Thymus (tissue), 11 donors: ENCODE results near the gene VEZF1. TPM values are rescaled to one million over a fixed set of nuclear protein-coding genes. Genes with fewer than 3 reads are reported as not detected.
"Not testable (repeated sequence)": the region's sequence is repeated elsewhere in the genome, so short reads cannot be mapped to it uniquely, and the experiment has no call there.

Experiments used
- DNase-seq, 9 donors: peaks; one replicate each; pipeline ENCODE4 v3.0.0-alpha.2; 2013; ENCODE audit warnings: low spot score in 9 of 9, low read depth in 6 of 9, missing footprints in 1 of 9
- H3K27ac ChIP-seq, 2 donors: one replicate each; pipeline ENCODE4 v1.5.1; 2013; ENCODE audit warnings: control low read depth in 1 of 2, low read depth in 1 of 2, low read length in 1 of 2, mild to moderate bottlenecking in 1 of 2, moderate library complexity in 1 of 2
- H3K27me3 ChIP-seq, 2 donors: one replicate each; pipeline ENCODE4 v1.5.1; 2013; ENCODE audit warnings: low read length in 1 of 2; ENCODE audit not compliant: control insufficient read depth in 2 of 2, insufficient read depth in 1 of 2
- H3K36me3 ChIP-seq, 2 donors: one replicate each; pipeline ENCODE4 v1.5.1; 2013; ENCODE audit warnings: low read length in 1 of 2, mild to moderate bottlenecking in 1 of 2, moderate library complexity in 1 of 2; ENCODE audit not compliant: control insufficient read depth in 2 of 2, insufficient read depth in 2 of 2
- H3K4me1 ChIP-seq, 2 donors: one replicate each; pipeline ENCODE4 v1.5.1; 2013; ENCODE audit warnings: low read length in 2 of 2; ENCODE audit not compliant: control insufficient read depth in 2 of 2, insufficient read depth in 2 of 2
- H3K4me3 ChIP-seq, 2 donors: one replicate each; pipeline ENCODE4 v1.5.1; 2013; ENCODE audit warnings: low read length in 2 of 2, control low read depth in 1 of 2, mild to moderate bottlenecking in 1 of 2
- H3K9me3 ChIP-seq, 2 donors: one replicate each; pipeline ENCODE4 v1.5.1; 2013; ENCODE audit warnings: low read length in 1 of 2, mild to moderate bottlenecking in 1 of 2; ENCODE audit not compliant: control insufficient read depth in 2 of 2, insufficient read depth in 1 of 2
- WGBS: extraction: QIAGEN DNeasy Blood & Tissue Kit; methylation state at CpG from one replicate; pipeline ENCODE4 v1.1.7; 2013; 5-methylcytosine and 5-hydroxymethylcytosine counted together
- polyA plus RNA-seq: library from polyadenylated mRNA; stranded (reverse); fragments of 200-250 nt; gene quantifications from one replicate; pipeline ENCODE4 v1.2.3, GENCODE V29; 2013
- total RNA-seq: library from RNA; stranded (reverse); fragments of 120-200 nt; gene quantifications from one replicate; pipeline ENCODE4 v1.2.4, GENCODE V29; 2013
- donor health status: healthy.

VEZF1 gene
- total and polyA plus RNA-seq, 2 donors, result 31.8 to 39.7 TPM

- DNase-seq, result no peak
- Histone ChIP-seq H3K4me3 (no peak overlapping the region), H3K27ac (no peak overlapping the region), H3K9me3 (no peaks in the 10 kb centered on the region), H3K27me3 (no peaks in the 10 kb centered on the region), H3K4me1 (no peaks in the 10 kb centered on the region), H3K36me3 (peaks cover 25 to 32% of the 10 kb centered on the region in 2 donors)
- WGBS, result 90% methylated on average over 4 of the region's 4 CpGs
These were observed 17.3 kb downstream of the VEZF1 start for GRCh38 chr17:57970710-57971109.

GRCh38 chr17:57968456-57968855 lies 19.6 kb downstream of the VEZF1 start:
- 74% methylated on average over 1 of the region's 1 CpG for WGBS
- Histone ChIP-seq H3K9me3 (no peaks in the 10 kb centered on the region), H3K27me3 (no peaks in the 10 kb centered on the region), H3K4me1 (no peaks in the 10 kb centered on the region), H3K27ac (no peak overlapping the region), H3K36me3 (peaks cover 9 to 15% of the 10 kb centered on the region in 2 donors), H3K4me3 (no peak overlapping the region)
- no peak for DNase-seq

DNA sequence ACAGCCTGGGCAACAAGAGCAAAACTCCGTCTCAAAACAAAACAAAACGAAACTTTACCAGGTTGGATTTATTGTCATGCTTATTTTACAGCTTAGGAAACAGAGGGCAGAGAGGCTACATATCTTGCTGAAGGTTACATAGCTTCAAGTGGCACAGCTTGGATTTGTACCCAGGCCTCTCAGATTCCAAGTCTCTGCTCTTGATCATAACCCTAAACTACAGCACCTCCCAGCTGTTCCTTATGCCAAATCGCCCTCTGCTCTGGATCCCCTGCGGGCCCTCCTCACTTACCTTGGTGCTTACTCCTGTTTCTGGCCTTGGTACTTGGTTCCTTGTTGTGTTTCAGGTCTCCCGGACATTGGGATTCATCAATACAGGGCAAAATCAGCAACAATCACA lies 21.2 kb downstream of the VEZF1 start:
- DNase-seq, result no peak
- Histone ChIP-seq H3K4me3 (no peak overlapping the region), H3K4me1 (no peaks in the 10 kb centered on the region), H3K27ac (no peak overlapping the region), H3K9me3 (no peaks in the 10 kb centered on the region), H3K36me3 (peaks cover 4% of the 10 kb centered on the region in 2 donors), H3K27me3 (peaks cover 0 to 8% of the 10 kb centered on the region in 2 donors)
- WGBS, result 96% methylated on average over 5 of the region's 5 CpGs

DNA sequence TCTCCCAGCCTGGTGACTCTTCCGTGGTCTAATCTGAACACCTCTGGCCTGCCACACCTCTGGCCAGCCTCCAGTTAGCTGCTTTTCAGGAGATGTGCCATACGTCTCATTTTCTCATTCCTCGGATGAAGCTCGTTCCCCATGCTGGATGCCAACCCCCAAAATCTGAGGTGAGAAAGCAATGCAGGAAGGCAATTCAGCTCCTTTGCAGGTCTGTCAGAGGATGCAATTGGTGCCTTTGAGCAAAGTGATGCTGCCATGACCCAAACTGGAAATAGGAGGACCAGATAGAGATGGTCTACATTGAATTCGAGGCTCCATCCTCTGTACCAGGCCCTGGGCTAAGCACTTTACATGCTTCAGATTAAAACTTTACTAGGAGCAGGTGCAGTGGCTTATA lies 21.8 kb downstream of the VEZF1 start:
- 97% methylated on average over 5 of the region's 5 CpGs for WGBS
- no peak for DNase-seq
- Histone ChIP-seq H3K4me3 (no peak overlapping the region), H3K36me3 (no peaks in the 10 kb centered on the region), H3K27ac (no peak overlapping the region), H3K9me3 (no peaks in the 10 kb centered on the region), H3K4me1 (no peaks in the 10 kb centered on the region), H3K27me3 (peaks cover 0 to 8% of the 10 kb centered on the region in 2 donors)

GRCh38 chr17:57965521-57966160 lies 22.4 kb downstream of the VEZF1 start:
- H3K27me3 ChIP-seq, result peaks cover 0 to 8% of the 10 kb centered on the region in 2 donors
- H3K4me1 ChIP-seq, result no peaks in the 10 kb centered on the region
- no peak overlapping the region for H3K4me3 ChIP-seq
- H3K36me3 ChIP-seq, result no peaks in the 10 kb centered on the region
- DNase-seq, result no peak
- 96% methylated on average over 26 of the region's 26 CpGs for WGBS
- H3K9me3 ChIP-seq, result no peaks in the 10 kb centered on the region
- H3K27ac ChIP-seq, result no peak overlapping the region

DNA sequence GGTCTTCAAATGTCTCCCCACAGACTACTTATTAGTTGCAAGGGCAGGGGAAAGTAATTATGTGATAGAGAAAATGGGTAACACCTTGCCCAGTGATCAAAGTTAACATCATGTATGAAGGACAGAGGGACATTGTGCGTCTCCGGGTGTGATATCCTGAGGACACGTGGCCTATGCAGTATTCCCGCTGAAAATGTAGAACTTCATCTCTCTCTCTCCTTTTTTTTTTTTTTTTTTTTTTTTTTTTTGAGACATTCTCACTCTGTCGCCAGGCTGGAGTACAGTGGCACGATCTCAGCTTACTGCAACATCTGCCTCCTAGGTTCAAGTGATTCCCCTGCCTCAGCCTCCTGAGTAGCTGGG lies 24.9 kb downstream of the VEZF1 start:
- Histone ChIP-seq H3K4me1 (no peaks in the 10 kb centered on the region), H3K27me3 (peaks cover under 1 to 20% of the 10 kb centered on the region in 2 donors), H3K36me3 (no peaks in the 10 kb centered on the region), H3K27ac (no peak overlapping the region), H3K9me3 (no peaks in the 10 kb centered on the region), H3K4me3 (no peak overlapping the region)
- WGBS, result 97% methylated on average over 6 of the region's 6 CpGs
- DNase-seq, result no peak

DNA sequence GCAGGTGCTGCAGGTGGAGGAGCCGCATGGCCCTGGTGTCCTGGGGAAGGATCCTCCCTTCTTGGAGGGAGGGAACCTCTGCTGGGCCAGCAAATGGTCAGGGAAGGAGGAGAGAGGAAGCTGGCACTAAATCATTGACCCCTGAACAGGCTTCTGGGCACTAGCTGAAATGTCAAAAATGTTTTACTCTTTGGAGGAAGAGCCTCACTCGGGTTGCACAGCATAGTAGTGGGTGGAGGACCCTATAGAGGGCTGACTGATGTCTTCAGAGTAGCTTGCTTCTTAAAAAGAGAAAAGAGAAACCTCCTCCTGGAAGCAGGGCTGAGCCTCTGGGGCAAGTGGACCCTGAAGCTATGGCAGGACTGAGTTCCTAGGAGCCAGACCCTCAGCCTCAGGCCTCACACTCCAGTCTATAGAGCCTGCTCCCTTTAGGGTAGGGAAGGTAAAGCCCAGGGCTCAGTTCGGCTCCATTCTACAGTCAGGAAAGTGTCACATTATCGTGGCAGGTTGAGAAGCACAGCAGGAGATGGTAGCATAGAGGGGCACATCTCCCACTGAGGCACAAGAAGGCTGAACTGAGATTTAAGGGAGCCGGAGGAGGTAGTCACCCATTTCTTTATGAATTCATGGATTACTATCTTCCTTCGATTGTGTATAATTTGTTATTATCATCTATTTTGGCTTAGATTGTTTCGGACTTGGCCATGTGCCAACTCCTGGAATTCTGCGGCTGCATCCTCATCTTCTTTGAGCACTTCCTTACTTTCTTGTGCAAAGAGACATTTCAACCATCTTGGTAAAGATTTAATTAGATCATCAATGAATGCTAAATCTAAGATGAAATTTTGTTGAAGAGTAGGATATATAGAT lies 25.5 kb downstream of the VEZF1 start:
- Histone ChIP-seq H3K4me3 (no peak overlapping the region), H3K9me3 (no peaks in the 10 kb centered on the region), H3K27me3 (peaks cover 3 to 26% of the 10 kb centered on the region in 2 donors), H3K27ac (no peak overlapping the region), H3K4me1 (no peaks in the 10 kb centered on the region), H3K36me3 (no peaks in the 10 kb centered on the region)
- no peak for DNase-seq
- WGBS, result 97% methylated on average over 8 of the region's 8 CpGs

DNA sequence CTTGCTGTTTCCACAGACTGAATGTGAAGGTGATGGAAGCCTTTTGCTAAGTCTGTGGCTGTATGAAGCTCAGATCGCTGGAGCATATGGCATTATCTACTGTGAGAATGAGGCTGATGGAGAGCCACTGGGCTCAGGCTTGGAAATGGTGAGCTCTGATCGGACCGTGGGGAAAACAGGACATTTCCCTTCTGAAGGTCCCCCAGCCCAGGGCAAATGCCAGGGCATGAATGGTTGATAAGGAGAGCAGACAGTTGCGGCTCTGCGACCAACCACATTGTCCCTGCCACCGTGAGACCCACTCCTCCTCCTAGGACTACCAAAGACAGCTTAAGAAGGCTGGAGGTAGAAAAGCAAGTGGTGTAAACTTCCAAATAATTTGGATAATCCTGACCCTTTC lies 28.1 kb downstream of the VEZF1 start:
- no peaks in the 10 kb centered on the region for H3K9me3 ChIP-seq
- peaks cover 15 to 22% of the 10 kb centered on the region in 2 donors for H3K4me1 ChIP-seq
- H3K4me3 ChIP-seq, result no peak overlapping the region
- WGBS, result 98% methylated on average over 6 of the region's 6 CpGs
- H3K36me3 ChIP-seq, result no peaks in the 10 kb centered on the region
- H3K27ac ChIP-seq, result no peak overlapping the region
- DNase-seq, result no peak
- peaks cover 12 to 48% of the 10 kb centered on the region in 2 donors for H3K27me3 ChIP-seq

GRCh38 chr17:57958391-57958790 lies 29.7 kb downstream of the VEZF1 start:
- WGBS, result 98% methylated on average over 15 of the region's 15 CpGs
- H3K4me3 ChIP-seq, H3K27ac ChIP-seq, H3K36me3 ChIP-seq, DNase-seq, H3K9me3 ChIP-seq: not testable (repeated sequence)
- Histone ChIP-seq H3K4me1 (peaks cover 15 to 27% of the 10 kb centered on the region in 2 donors), H3K27me3 (peaks cover 26 to 64% of the 10 kb centered on the region in 2 donors)
